ENCODE results near the gene ATG12.
A peak's percentile ranks its signal among the peaks of the same experiment; 100 is the strongest.
"Not testable (repeated sequence)": the region's sequence is repeated elsewhere in the genome, so short reads cannot be mapped to it uniquely, and the experiment has no call there.

The ATG12 gene

DNA sequence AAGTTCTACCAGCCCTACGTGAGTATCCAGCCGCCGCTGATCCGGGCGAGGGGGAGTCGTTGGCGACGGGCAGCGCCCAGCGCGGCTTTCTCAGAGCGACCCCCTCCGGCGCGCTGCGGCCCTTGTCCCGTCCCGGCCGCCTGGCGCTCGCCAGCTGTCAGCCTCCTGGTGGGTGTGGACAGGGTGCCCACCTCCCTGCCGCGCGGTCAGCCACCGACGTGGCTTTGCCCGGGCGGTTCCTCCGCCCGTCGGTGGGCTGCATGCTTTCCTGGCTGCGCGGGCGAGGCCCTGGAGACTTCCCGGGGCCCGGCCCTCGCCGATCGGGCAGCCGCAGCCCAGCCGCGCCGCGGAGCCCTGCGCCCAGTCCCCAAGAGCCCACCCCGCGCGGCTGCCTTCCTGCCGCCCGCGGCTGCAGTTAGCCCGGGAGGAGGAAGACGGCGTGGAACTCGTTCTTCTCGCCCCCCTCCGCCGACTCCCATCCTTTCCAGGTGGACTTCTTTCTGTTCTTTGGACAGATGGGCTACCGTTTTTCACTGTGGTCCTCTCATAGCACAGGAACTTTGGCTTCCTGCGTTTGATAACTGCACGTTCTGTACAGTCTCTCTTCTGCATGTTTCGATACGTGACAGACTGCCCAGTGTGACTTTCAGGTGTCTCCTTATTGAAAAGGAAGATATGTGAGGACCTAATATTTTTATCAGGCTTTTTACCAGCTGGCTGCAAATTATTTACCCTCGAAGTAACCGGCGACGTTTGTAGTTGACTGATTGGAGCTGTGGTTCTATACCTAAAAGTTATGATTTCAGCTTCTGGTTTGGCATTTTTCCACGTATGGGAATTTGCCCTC lies 947 bp upstream of the ATG12 start:
- peak; percentile 29 for DNase-seq (ENCODE audit: low spot score)

- no peak for DNase-seq (ENCODE audit: low spot score)
Measured at GRCh38 chr5:115840873-115841272, 492 bp downstream of the ATG12 start.

GRCh38 chr5:115838885-115839518 lies 2.4 kb downstream of the ATG12 start:
- no peak for DNase-seq (ENCODE audit: low spot score)

GRCh38 chr5:115835481-115835880 lies 5.9 kb downstream of the ATG12 start:
- DNase-seq (ENCODE audit: low spot score): no peak

GRCh38 chr5:115831163-115831768 lies 10.1 kb downstream of the ATG12 start:
- DNase-seq (ENCODE audit: low spot score): no peak

GRCh38 chr5:115829913-115830312 lies 11.5 kb downstream of the ATG12 start:
- no peak for DNase-seq (ENCODE audit: low spot score)

- no peak for DNase-seq (ENCODE audit: low spot score)
Measured at GRCh38 chr5:115825948-115826347, 15.4 kb downstream of the ATG12 start.

- not testable (repeated sequence) for DNase-seq (ENCODE audit: low spot score)
Measured at GRCh38 chr5:115824983-115825382, 16.4 kb downstream of the ATG12 start.

- no peak for DNase-seq (ENCODE audit: low spot score)
Measured at GRCh38 chr5:115820846-115821245, 20.5 kb downstream of the ATG12 start.

DNA sequence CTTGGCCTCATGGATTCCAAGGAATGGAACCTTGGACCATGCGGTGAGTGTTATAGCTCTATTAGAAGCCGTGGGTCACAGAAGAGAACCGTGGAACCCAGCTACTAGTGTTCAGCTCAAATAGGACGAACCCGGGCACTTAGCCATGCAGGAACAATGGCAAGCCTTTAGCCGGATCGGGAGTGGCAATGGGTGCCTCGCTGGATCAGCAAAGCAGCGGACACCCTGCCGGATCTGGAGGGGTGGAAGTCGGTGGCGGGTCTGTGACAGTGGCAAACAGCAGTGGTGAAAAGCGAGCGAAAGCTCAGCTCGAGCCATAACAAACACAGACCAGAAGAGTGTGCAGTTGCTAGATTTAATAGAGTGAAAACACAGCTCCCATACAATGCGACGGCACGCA lies 22.5 kb downstream of the ATG12 start:
- no peak for DNase-seq (ENCODE audit: low spot score)

DNA sequence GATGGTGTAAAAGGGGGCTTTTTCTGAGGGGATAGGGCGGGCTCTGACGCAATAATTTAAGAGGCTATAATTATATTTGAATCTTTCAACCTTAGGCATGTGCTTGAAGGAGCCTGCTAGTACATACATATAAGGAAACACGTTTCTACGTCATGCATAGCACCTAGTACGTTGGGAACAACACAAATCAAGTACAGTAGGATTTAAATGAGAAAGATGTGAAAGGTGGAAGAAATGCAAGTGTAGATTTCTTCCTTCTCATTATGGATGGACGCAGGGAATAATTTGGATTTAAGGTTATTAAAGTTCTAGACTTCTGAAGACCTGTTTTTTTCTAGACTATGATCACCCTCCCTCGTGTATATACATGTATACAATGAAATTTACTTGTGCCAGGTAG lies 24.0 kb downstream of the ATG12 start:
- no peak for DNase-seq (ENCODE audit: low spot score)

DNA sequence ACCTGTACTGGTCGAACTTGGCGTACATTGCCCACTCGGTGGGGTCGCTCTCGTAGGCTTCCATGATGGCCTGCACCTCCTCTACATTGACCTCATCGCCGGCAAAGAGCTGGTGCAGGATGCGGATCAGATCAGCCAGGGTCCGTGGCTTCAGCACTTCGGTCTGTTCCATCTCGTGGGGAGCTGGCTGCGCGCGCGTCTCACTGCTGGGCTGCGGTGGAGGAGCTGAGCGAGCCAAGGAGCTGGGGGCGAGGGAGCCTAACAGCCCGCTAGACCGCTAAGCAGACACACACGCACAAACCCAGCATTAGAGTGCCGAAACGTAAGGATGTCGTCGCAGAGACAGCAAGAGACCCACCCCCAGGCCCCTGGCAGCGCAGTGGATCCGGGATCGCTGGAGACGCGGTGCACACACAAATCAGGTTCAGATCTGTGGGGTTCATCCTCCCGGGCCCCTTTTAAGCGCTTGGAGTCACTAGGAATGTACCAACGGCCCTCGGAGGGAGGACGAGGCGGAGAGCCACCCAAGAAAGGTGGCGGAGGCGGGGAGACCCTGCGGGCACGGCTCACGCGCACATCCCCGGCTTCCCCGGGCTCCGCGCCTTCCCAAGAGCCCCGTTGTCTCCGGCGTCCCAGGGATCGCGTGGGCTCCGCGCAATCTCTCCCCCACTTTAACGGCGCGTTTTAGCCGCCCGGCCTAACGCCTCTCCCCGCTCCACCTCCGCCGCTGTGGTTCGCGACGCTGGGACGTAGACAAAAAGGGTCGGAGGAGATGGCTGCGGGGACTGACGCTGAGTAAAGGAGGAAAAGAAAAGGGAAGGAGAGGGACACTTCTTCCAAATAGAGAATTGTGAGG lies 24.9 kb downstream of the ATG12 start, which contains the start of gene CDO1:
CDO1 (minus strand) TSS at position 434 of the 856 bp plus-strand sequence; CDS start at position 172, 262 bp downstream.
- no peak for DNase-seq (ENCODE audit: low spot score)

DNA sequence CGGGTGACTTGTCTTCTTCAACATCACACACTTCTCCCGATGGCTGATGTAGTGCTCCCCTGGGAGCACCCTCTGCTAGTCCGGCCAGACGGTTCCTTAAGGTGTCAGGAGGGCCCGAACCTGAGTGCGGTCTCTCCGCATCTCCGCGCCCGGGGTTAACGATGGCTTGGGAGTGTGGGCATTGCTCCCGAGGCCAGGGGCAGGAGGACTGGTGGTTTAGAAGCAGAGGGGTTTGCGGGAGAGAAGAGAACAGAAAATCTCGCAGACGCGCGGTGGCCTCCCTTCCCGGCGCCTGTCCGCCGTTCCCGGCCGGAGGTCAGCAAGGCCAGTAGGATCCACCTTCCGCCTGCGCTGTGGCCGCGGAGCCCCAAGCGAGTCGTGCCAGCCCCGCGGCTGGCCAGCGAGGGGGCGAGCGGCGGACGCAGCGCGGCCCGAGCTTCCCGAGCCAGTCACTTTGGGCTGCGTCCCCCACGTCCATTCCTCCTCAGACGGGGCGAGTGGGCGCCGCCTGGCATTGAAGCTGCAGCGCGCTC lies 25.6 kb downstream of the ATG12 start:
- no peak for DNase-seq (ENCODE audit: low spot score)

- DNase-seq (ENCODE audit: low spot score): no peak
Measured at GRCh38 chr5:115815006-115815692, 26.2 kb downstream of the ATG12 start.

DNA sequence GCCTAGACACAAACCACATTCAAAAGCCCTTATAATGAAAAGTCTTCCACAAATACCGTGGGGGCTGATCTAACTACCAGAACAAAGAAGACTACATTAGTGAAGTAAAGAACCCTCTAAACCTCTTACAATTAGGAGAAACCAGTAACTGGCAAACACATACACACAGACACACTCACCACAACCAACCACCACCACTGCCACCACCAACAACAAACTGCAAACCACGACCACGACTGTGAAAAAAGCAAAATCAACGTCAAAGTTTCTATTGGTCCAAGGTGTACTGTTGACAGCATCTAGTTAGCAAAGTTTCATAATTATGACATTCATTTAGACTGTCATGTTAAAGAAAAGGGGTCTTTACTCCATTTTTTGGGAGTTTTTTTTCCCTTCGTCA lies 27.6 kb downstream of the ATG12 start:
- DNase-seq (ENCODE audit: low spot score): no peak

DNA sequence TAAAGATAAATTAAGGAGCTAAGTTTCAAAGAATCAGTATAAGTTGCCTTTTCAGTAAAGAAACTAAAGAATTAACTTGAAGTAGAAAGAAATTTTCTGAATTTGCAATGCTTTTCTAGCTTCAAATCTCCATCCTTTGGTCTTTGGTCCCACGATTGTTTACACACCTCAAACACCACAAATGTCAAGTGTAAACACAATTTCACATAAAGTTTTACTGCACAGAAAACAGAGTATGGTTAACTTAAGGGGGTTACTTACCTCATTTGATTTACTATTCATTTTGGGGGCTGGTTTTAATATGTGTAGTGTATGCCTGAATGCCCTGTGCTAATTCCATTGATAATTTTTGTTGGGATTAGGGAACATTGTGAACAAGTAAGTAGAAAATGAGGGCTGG lies 29.0 kb downstream of the ATG12 start:
- no peak for DNase-seq (ENCODE audit: low spot score)

- no peak for DNase-seq (ENCODE audit: low spot score)
Measured at GRCh38 chr5:115811406-115811805, 30.0 kb downstream of the ATG12 start.

- no peak for DNase-seq (ENCODE audit: low spot score)
Measured at GRCh38 chr5:115810761-115811160, 30.6 kb downstream of the ATG12 start.

GRCh38 chr5:115809946-115810345 lies 31.4 kb downstream of the ATG12 start:
- no peak for DNase-seq (ENCODE audit: low spot score)

DNA sequence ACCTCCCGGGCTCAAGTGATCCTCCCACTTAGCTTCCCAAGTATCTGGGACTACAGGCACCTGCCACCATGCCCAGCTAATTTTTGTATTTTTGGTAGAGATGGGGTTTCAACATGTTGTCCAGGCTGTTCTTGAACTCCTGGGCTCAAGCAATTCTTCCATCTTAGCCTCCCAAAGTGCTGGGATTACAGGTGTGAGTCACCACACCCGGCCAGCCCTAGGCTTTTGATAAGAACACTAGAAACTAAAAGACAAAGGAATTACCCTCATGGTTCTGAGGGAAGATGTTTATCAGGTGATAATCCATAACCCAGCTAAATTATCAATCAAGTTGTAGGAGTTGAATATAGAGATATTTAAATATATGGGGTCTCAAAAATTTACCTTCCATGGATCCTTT lies 33.3 kb downstream of the ATG12 start:
- not testable (repeated sequence) for DNase-seq (ENCODE audit: low spot score)

- DNase-seq (ENCODE audit: low spot score): no peak
Measured at GRCh38 chr5:115807654-115808052, 33.7 kb downstream of the ATG12 start.
